ENCODE measurements around the gene FCHSD1.

- TF ChIP-seq CTCF (IDR thresholded peaks at IDR 0.05; ENCODE audit: borderline replicate concordance, extremely low read depth, low read length, poor library complexity, severe bottlenecking) (no peak), EZH2 (IDR thresholded peaks at IDR 0.05; ENCODE audit: borderline replicate concordance, low read depth, low read length, severe bottlenecking) (no peak)
These were observed 5.2 kb downstream of the FCHSD1 start for GRCh38 chr5:141646026-141646425.
